ENCODE results near the gene SPAG9. TPM values are rescaled to one million over a fixed set of nuclear protein-coding genes. Genes with fewer than 3 reads are reported as not detected.
A peak's percentile ranks its signal among the peaks of the same experiment; 100 is the strongest.

SPAG9 gene
- polyA plus RNA-seq, 4 donors = 86.2 to 109 (median 105) TPM

DNA sequence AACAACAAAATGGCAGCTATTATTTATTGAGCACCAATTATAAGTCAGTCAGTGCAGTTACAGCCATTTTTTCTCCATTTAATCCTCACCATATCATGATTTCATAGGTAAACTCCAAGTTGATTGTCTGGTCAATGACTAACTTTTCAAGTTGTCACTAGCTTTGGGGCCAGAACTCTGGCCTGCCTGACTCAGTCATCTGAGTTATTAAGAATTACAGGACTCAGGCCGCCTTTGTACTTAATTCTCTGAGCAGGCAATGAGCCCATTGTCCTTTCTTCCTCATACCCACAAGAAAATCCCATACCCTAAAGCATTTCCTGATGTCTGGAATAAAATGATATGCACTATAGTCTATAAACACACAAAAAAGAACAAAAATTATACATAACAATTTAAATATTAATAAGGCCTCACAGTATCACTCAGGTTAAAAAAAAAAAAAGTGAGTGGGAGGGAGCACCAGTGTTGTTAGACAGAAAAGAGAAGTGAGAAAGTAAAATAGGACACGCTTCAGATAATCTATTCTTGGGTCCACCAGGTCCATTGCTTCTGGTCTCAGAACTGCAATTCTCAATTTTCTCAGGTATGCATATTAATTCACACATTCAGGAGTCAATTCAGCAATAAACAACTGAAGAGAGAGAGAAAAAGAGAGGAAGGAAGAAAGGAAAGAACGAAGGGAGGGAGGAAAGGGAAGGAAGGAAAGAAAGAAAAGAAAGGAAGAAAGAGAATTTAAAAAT is 70.2 kb downstream of the SPAG9 start:
- no peak for DNase-seq (ENCODE audit: low read depth in 4 of 4, low spot score in 3 of 4)

DNA sequence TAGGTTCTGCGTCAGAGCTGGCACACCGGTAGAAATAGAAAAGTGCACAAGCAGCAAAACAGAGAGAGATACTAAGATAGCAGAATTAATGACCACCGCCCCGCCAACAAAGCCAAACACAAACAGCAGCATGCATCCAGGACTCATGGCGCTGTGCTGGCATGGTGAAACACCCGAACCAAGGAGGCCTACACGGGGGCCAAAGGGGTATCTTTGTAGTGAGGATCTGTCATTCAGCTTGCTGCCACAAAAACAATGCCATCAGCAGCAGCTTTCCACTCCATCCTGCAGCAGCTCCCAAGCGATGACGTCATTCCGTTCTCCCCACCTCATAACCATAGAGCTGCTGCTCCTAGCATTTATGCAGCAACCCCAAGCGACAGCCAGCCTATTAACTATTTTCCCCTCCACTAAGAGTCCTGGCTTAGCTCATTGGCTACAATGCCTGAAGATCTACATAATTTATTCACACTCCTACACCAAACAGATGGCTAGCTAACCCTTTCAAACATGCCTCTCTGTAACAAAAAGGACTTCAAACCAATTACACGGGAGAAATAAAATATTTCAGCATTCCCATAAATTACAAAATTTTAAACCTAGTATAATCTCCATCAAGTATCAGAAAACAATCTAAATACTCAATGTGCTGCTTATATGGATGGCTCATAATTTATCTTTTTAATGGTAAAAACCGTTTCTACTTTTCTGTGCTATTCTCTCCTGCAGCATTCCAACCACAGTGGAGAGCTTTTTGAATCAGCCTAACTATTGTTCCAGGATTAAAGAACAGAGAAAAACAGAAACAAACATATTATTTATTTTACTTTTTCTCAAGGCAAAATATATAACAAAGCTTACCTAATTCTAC is 73.9 kb downstream of the SPAG9 start:
- DNase-seq (ENCODE audit: low read depth in 4 of 4, low spot score in 3 of 4) = peak; percentile 89 to 95 (median 92)

DNA sequence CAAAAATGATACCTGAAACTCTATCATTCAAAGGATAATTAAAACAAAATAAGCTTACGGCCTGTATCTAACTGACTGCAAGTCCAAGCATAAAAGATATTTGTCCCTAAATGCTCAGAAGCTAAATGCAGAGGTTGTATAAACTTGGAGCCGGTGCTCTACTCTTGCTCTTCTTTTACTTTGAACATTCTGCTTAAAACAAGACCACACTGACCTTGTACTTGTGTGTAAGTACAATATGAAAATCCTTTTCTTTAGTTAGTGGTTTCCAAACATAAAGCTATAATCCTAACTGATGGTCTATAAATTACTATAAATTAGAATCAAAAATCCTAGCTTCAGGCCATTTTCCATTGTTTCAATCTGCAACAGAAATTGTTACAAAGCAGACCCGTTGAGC is 74.6 kb downstream of the SPAG9 start:
- DNase-seq (ENCODE audit: low read depth in 4 of 4, low spot score in 3 of 4) = peak in 1 of 4 donors; percentile 44

DNA sequence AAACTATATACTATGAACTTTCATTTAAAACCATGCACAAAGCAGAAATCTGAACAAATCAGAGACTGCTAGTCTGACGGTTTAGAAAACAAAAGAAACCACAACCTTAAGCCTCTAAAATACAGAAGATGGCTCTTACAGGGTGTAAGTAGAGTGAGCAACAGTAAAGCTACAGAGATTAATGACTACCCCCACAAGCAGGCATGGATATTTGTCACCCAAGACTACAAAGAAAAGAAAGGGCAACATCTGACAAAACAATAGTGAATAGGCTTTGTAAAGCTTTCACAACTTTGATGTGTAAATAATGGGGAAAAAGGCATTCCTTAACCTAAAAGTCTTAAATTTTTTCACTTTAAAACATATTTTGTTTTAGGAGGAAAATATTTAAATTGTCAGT is 75.0 kb downstream of the SPAG9 start:
- DNase-seq (ENCODE audit: low read depth in 4 of 4, low spot score in 3 of 4) = peak in 2 of 4 donors; percentile 16 to 33

DNA sequence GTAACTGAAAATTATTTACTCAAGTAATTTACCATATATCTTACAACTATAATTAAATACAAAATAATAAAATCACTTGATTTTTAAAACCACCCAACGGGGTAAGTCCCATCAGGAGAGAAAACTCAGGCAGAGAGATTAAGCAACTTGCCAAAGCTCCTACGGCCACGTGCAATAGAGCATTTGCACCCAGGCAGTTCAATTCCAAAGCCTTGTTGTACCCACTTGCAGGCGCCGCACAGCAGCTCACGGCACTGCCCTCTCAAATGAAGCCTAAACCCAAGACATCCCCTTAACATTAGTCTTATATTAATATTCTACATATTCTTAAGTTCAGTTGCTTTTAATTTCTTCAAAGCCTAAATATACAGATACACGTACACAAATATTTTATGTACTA is 75.7 kb downstream of the SPAG9 start:
- DNase-seq (ENCODE audit: low read depth in 4 of 4, low spot score in 3 of 4) = no peak

DNA sequence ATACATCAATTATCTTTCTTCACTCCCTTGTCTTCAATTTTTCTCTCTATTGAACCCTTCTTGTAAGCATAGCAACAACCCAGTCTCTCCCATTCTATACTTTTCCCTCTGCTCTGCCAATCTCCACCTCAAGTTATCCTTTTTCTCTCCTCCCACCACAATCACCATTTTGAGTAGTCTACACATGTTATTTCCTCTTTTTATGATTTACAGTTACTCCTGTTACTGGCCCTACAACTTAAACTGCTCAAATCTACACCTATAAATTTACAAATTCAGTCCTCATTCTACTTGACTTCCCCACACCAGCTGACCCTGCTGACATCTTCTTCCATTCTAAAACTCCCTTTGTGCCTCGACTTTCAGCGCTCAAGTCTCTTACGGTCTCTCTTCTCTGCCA is 84.6 kb downstream of the SPAG9 start:
- DNase-seq (ENCODE audit: low read depth in 4 of 4, low spot score in 3 of 4) = no peak

DNA sequence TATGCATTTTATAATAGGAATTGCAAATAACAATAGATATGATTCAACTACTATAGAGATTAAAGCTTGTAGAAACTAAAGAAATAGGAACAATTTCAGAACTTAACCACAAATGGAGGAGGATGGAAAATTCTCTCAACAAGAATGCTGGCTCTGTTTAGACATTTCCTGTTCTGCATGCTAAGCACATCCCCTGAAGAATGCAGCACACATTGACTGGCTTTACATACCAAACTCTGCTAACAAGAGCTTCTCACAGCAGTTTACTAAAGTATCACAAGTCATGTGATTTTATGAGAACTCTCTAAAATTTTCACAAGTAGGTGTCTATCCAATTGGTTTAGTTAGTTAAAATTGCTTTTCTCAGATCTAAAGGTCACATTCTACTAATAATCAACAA is 85.2 kb downstream of the SPAG9 start:
- no peak for DNase-seq (ENCODE audit: low read depth in 4 of 4, low spot score in 3 of 4)

DNA sequence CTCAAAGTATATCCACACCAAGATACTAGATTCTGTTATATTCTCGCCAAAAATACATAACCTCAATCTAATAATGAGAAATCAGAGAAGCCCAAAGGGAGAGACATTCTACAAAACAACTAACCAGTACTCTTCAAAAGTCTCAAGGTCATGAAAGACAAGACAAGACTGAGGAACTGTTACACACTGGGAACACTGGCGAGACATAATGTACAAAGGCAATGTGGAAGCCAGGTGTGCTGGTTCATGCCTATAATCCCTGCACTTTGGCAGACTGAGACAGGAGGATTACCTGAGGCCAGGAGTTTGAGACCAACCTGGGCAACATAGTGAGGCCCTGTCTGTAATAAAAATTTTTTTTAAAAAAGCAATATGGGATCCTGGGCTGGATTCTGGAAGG is 85.9 kb downstream of the SPAG9 start:
- no peak for DNase-seq (ENCODE audit: low read depth in 4 of 4, low spot score in 3 of 4)

DNA sequence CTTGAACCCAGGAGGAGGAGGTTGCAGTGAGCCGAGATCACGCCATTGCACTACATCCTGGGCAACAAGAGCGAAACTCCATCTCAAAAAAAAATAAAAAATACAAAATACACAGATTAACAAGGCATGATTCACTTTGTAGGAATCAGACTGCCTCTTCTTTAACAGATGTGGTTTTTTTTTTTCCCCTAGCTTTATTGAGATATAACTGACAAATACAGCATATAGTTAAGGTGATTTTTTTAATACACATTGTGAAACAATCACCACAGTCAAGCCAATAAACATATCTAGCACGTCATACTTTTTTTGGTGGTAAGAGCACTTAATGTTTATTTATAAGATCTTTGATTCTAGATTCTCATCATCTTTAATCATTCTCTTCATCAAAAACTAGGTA is 87.8 kb downstream of the SPAG9 start:
- no peak for DNase-seq (ENCODE audit: low read depth in 4 of 4, low spot score in 3 of 4)

DNA sequence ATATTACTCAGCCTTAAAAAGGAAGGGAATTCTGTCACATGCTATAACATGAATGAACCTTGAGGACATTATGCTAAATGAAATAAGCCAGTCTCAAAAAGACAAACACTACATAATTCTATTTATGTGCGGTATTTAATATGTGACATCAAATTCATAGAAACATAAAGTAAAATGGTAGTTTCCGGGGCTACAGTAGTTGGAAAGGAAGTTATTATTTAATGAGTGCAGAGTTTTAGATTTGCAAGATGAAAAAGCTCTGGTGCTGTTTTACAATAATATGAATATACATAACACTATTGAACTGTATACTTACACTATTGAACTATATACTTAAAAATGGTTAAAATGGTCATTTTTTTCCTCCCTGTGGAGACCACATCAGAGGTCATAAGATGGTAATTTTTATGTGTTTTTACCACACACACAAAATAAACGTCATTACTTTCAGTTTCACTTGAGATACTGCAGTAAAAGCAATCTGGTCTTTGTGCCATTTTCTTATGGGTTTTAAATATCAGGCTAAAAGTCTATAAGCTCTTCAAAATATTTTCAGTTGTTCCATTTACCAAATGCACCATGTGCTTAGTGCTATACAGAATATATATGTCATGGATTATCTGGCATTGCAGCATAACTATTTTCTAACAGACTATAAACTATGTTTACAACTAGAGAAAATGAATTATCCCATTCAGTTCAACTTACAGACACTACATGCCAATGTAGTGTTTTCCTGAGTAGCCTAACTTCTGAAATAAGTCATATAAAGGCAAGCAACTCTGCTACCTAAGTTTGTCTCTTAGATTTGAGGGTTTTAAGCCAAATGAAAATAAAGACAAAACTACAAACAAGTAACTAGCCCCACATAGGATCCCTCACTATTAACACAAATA is 90.9 kb downstream of the SPAG9 start:
- no peak for DNase-seq (ENCODE audit: low read depth in 4 of 4, low spot score in 3 of 4)

DNA sequence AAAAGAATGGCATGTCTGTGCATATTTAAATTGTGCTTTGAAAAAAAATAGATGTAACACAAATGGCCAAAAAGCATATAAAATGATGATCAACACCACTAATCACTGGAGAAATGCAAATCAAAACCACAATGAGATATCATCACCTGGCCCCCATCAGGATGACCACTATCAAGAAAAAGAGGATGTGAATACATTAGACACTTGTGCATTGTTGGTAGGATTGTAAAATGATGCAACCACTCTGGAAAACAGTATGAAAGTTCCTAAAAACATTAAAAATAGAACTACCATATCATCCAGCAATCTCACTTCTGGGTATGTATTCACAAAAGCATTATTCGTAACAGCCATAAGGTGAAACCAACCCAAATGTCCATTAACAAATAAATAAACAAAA is 91.5 kb downstream of the SPAG9 start:
- no peak for DNase-seq (ENCODE audit: low read depth in 4 of 4, low spot score in 3 of 4)

DNA sequence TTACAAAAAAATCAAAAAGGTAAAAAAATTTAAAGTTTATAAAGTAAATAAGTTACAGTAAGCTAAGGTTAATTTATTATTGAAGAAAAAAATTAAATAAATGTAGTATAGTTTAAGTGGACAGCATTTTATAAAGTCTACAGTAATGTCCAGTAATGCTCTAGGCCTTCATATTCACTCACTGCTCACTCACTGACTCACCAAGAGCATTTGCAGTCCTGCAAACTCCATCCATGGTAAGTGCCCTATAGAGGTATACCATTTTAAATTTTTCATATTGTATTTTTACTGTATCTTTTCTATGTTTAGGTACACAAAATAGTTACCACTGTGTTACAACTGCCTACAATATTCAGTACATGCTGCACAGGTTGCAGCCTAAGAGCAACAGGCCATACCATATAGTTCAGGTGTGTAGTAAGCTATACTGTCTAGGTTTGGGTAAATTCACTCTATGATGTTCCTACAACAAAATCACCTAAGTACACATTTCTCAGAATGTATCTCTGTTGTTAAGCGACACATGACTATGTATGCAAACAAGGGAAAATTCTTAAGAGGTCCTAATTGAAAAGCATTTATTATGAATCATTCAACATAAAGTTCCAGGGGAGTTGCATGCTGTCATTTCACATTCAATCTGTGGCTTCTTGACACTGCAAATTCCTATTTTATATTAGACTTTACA is 92.3 kb downstream of the SPAG9 start:
- no peak for DNase-seq (ENCODE audit: low read depth in 4 of 4, low spot score in 3 of 4)

DNA sequence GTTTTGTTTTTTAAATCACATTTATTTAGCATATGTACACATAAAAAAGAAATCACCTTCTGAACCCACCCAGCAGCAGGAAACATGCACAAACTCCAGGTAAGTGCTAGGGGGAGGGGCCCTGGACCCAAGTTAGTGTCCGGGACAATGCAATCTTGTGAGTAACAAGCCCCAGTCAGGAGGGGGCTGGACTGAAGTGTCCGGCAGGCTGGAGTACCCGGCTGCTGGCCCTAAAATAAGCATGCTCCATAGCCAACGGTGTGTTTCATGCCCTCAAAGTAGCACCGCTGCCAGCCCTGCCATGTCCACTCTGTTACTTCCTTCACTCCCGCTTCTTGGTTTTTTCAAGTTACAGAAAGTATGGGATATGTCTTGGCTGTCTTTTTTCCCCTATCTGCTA is 102.1 kb downstream of the SPAG9 start:
- DNase-seq (ENCODE audit: low read depth in 4 of 4, low spot score in 3 of 4) = no peak

DNA sequence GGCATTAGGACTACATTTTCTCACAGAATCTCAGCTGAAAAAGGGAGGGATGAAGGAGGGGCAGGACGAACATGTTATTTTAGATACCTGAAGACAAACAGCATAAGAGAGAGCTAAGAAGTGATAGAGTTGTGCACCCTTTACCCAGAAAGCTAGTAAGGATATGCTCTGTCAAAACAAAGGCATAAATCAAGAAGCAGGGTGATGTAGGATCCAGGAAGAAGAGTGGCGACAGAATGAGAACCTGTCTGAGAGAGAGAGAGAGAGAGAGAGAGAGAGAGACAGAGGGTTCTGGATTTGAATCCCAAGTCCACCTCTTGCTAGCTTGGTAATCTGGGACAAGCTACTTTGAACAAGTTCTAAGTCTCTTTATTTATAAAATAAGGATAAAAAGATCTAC is 103.4 kb downstream of the SPAG9 start:
- no peak for DNase-seq (ENCODE audit: low read depth in 4 of 4, low spot score in 3 of 4)

DNA sequence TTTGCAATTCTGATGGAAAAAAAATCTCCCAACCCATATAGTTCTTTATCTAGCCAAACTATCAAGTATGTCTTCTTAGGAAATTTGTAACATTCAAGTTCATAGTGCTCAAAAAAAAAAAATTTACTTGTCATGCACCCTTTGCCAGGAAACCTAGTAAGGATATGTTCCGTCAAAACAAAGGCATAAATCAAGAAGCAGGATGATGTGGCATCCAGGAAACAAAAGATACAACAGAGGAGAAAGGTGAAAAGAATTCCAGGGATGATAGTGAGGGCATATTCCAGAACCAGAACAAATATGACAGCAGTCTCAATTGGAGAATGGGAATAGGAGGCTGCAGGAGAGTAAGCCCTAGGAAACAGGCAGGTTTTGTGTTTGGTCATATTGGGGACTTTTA is 104.6 kb downstream of the SPAG9 start:
- no peak for DNase-seq (ENCODE audit: low read depth in 4 of 4, low spot score in 3 of 4)

DNA sequence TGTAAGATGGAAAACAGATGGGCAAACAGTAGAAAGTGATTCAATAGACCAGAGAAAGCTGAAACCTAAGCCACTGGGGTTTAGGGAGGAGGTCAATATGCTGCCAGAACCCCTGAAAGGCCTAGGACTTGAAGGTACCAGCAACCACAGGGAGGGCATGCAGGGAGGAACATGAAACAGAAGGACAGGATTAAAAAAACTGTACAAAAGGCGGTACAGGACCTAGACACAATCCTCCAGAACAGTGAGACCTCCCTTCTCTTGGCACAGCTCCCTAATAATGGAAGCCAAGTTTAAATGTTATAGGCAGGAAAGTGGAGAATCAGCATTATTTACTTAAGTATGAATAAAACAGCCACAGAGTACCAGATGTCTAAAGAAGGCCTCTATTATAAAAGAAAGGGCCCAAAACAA is 105.5 kb downstream of the SPAG9 start:
- no peak for DNase-seq (ENCODE audit: low read depth in 4 of 4, low spot score in 3 of 4)

DNA sequence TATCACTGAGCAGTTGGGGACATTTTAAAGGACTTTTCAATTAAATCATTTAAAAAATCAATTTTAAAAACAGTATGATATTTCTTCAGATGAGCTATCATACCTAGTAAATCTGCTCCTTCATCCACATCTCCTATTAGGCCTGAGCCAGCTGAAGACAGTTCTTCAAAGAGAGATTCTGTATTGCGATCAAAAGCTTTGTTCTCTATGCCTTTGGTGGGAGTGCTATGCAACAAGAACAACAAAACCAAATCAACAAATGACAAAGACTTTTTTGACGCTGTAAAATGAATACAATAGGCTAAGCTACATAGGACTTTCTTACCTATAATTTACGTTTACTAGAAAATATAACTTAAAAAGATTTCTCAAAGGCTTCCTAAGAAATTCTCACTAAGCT is 106.5 kb downstream of the SPAG9 start:
- DNase-seq (ENCODE audit: low read depth in 4 of 4, low spot score in 3 of 4) = no peak

DNA sequence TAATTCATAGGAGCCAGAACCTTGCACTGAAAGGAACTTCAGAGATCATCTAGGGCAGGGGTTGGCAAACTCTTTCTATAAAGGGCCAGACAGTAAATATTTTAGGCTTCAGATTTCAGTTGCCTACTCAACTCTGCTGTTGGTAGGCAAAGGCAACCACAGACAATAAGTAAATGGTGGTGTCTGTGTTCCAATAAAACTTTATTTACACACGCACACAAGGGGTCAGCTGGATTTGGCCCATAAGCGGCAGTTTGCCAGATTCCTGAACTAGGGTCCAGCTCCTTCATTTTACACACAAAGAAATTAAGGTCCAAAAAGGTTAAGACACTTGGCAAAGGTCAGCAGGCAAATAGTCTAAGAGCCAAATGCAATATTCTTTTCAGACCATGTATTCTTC is 107.3 kb downstream of the SPAG9 start:
- no peak for DNase-seq (ENCODE audit: low read depth in 4 of 4, low spot score in 3 of 4)

DNA sequence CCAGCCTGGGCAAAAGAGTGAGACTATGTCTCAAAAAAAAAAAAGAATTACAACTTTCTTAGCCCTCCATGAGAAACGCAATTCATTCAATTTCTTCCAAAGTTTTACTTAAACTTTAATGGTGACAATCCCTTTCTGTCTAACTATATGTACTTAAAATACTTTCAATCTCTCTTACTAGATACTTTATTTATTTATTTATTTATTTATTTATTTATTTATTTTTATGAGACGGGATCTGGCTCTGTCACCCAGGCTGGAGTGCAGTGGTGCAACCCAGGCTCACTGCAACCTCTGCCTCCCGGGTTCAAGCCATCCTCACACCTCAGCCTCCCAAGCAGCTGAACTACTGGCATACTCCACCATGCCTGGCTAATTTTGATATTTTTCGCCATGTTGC is 108.1 kb downstream of the SPAG9 start:
- no peak for DNase-seq (ENCODE audit: low read depth in 4 of 4, low spot score in 3 of 4)

DNA sequence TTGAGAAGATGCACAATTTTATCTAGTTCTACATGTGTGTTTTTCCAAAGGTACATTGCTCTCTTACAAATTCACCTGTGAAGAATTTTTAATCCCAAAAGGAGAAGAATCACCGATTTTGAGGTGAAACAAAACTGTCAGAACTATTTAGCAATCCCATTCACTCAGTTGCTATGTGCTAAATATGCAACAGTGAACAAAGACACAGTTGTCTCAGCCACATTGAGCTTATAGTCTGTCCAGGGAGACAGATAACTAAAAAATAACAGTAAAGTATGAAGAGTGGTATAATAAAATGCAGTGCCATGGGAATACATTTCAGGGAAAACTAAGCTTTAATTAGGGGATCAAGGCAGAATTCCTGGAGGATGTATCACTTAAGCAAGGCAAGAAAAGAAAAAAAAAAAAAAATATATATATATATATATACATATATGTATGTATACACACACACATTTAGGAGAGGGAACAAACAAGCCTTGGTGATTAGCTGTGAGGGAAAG is 110.4 kb downstream of the SPAG9 start:
- no peak for DNase-seq (ENCODE audit: low read depth in 4 of 4, low spot score in 3 of 4)

Measured in right renal pelvis (tissue), 4 donors.